HL-60 (cell line): Measurements from ENCODE around the gene ZNF282.
A peak's percentile ranks its signal among the peaks of the same experiment; 100 is the strongest.
"Not testable (repeated sequence)": the region's sequence is repeated elsewhere in the genome, so short reads cannot be mapped to it uniquely, and the experiment has no call there.

Experiments
- DNase-seq, 2 experiments: peaks; one replicate each; pipeline ENCODE4 v3.0.0-alpha.2; 2010 to 2020; ENCODE audit warnings: low read depth in 1 of 2, low spot score in 1 of 2
- H3K27ac ChIP-seq: fragments of 250-450 bp; sonication (Bioruptor Pico); replicated peaks from 2 replicates; pipeline ENCODE4 v1.5.1; 2020; ENCODE audit warnings: mild to moderate bottlenecking, moderate library complexity
- H3K27me3 ChIP-seq: fragments of 250-450 bp; sonication (Bioruptor Pico); 2 replicates; pipeline ENCODE4 v1.5.1; 2021; ENCODE audit warnings: mild to moderate bottlenecking, moderate library complexity; ENCODE audit not compliant: insufficient read depth, poor library complexity, severe bottlenecking
- H3K4me3 ChIP-seq: replicated peaks from 2 replicates; pipeline ENCODE4 v1.5.1; 2011; ENCODE audit warnings: mild to moderate bottlenecking, control low read depth, low read length; ENCODE audit not compliant: insufficient read depth
- GABPA ChIP-seq: IDR thresholded peaks from 2 replicates; pipeline ENCODE4 v1.6.1; 2012; ENCODE audit warnings: low read depth
- POLR2AphosphoS5 ChIP-seq: IDR thresholded peaks from 2 replicates; pipeline ENCODE4 v1.6.1; 2012; ENCODE audit warnings: low read depth
- SPI1 ChIP-seq: IDR thresholded peaks from 2 replicates; pipeline ENCODE4 v1.6.1; 2012; ENCODE audit warnings: low read depth, mild to moderate bottlenecking, borderline replicate concordance
- TF ChIP-seq, protein P1 (sequence below): IDR thresholded peaks from 2 replicates; pipeline ENCODE4 v1.6.1; 2012; ENCODE audit warnings: low read depth; ENCODE audit not compliant: insufficient replicate concordance
- TF ChIP-seq, protein P2 (sequence below): IDR thresholded peaks from one replicate; pipeline ENCODE4 v1.5.1; 2011; ENCODE audit warnings: low read length, control low read depth, inconsistent platforms; ENCODE audit not compliant: insufficient read depth

The ZNF282 gene

DNA sequence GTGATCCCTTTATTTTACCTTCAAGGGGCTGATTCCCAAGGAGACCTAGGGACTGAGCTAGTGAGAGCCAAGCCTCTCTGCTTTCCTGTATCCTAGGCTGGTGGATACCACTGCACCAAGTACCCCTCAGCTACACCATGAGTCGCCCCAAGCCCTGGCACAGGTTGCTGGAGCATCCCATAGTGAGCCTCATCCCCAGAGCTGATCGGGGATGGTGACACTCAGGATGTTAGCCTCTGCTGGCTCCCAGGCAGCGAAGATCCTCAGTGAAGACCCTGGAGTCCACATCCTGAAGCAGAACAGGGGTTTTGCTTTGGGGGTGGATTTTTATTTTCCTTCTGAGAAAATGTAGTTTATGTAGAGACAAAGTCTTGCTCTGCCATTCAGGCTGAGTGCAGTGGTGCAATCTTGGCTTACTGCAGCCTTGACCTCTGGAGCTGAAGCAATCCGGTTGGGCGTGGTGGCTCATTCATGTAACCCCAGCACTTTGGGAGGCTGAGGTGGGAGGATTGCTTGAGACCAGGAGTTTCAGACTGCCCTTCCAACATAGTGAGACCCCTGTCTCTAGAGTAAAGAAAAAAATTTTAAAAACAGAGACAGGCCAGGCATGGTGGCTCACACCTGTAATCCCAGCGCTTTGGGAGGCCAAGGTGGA is 31.6 kb downstream of the ZNF282 start:
- Histone ChIP-seq H3K4me3 (no peak overlapping the region), H3K27ac (no peak overlapping the region), H3K27me3 (no peaks in the 10 kb centered on the region)
- DNase-seq = peak in 1 of 2 experiments; percentile 36
- TF ChIP-seq, protein P1, sequence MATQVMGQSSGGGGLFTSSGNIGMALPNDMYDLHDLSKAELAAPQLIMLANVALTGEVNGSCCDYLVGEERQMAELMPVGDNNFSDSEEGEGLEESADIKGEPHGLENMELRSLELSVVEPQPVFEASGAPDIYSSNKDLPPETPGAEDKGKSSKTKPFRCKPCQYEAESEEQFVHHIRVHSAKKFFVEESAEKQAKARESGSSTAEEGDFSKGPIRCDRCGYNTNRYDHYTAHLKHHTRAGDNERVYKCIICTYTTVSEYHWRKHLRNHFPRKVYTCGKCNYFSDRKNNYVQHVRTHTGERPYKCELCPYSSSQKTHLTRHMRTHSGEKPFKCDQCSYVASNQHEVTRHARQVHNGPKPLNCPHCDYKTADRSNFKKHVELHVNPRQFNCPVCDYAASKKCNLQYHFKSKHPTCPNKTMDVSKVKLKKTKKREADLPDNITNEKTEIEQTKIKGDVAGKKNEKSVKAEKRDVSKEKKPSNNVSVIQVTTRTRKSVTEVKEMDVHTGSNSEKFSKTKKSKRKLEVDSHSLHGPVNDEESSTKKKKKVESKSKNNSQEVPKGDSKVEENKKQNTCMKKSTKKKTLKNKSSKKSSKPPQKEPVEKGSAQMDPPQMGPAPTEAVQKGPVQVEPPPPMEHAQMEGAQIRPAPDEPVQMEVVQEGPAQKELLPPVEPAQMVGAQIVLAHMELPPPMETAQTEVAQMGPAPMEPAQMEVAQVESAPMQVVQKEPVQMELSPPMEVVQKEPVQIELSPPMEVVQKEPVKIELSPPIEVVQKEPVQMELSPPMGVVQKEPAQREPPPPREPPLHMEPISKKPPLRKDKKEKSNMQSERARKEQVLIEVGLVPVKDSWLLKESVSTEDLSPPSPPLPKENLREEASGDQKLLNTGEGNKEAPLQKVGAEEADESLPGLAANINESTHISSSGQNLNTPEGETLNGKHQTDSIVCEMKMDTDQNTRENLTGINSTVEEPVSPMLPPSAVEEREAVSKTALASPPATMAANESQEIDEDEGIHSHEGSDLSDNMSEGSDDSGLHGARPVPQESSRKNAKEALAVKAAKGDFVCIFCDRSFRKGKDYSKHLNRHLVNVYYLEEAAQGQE = no peak
- TF ChIP-seq, protein P2, sequence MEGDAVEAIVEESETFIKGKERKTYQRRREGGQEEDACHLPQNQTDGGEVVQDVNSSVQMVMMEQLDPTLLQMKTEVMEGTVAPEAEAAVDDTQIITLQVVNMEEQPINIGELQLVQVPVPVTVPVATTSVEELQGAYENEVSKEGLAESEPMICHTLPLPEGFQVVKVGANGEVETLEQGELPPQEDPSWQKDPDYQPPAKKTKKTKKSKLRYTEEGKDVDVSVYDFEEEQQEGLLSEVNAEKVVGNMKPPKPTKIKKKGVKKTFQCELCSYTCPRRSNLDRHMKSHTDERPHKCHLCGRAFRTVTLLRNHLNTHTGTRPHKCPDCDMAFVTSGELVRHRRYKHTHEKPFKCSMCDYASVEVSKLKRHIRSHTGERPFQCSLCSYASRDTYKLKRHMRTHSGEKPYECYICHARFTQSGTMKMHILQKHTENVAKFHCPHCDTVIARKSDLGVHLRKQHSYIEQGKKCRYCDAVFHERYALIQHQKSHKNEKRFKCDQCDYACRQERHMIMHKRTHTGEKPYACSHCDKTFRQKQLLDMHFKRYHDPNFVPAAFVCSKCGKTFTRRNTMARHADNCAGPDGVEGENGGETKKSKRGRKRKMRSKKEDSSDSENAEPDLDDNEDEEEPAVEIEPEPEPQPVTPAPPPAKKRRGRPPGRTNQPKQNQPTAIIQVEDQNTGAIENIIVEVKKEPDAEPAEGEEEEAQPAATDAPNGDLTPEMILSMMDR = no peak
- TF ChIP-seq SPI1 (no peak), POLR2AphosphoS5 (no peak)

GRCh38 chr7:149228831-149229471 is 33.6 kb downstream of the ZNF282 start:
- DNase-seq = no peak
- Histone ChIP-seq H3K4me3 (no peak overlapping the region), H3K27ac (no peak overlapping the region), H3K27me3 (no peaks in the 10 kb centered on the region)
- TF ChIP-seq POLR2AphosphoS5 (peak; percentile 9; the same call in 1 of the 2 replicates), GABPA (no peak)

GRCh38 chr7:149229526-149229925 is 34.2 kb downstream of the ZNF282 start:
- Histone ChIP-seq H3K27ac (no peak overlapping the region), H3K27me3 (no peaks in the 10 kb centered on the region), H3K4me3 (no peak overlapping the region)
- TF ChIP-seq, protein P1 = no peak
- DNase-seq = no peak

- Histone ChIP-seq H3K4me3 (no peak overlapping the region), H3K27me3 (no peaks in the 10 kb centered on the region), H3K27ac (no peak overlapping the region)
- TF ChIP-seq, protein P2 = no peak
- TF ChIP-seq, protein P1 = no peak
- no peak for TF ChIP-seq POLR2AphosphoS5
- no peak for TF ChIP-seq SPI1
- TF ChIP-seq GABPA = no peak
- no peak for DNase-seq
Measured at GRCh38 chr7:149232362-149232761, 37.0 kb downstream of the ZNF282 start.

DNA sequence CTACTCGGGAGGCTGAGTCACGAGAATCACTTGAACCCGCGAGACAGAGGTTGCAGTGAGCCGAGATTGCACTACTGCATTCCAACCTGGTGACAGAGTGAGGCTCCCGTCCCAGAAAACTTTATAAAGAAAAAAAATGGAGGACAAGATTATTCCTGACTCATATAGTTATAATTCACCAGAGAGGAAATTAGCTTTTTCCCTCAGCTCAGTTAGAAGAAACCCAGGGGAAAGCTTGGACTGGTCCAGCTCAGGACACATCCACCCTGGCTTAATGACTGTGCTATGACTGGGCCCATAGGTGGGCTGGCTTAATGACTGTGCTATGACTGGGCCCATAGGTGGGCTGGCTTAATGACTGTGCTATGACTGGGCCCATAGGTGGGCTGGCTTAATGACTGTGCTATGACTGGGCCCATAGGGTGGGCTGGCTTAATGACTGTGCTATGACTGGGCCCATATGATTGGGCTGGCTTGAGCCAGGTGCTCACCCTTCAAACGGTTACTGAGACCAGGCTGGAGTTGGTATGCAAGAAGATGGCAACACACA is 38.4 kb downstream of the ZNF282 start:
- H3K4me3 ChIP-seq, H3K27me3 ChIP-seq, H3K27ac ChIP-seq, DNase-seq: not testable (repeated sequence)
